GM18498 (cell line): Measurements from ENCODE around the gene POFUT2.

Experiments used
- ATAC-seq: cut with Tn5 transposase; IDR thresholded peaks from one replicate; pipeline ENCODE4 v1.9.1; 2021; ENCODE audit warnings: mild to moderate bottlenecking, moderate library complexity; ENCODE audit not compliant: unreplicated experiment

The POFUT2 gene

GRCh38 chr21:45299864-45300785 lies 12.4 kb upstream of the POFUT2 start:
- no peak for ATAC-seq

- ATAC-seq, result no peak
Observed at GRCh38 chr21:45299026-45299863, 11.6 kb upstream of the POFUT2 start.

GRCh38 chr21:45297869-45298268 lies 10.2 kb upstream of the POFUT2 start:
- ATAC-seq, result no peak

GRCh38 chr21:45297329-45297728 lies 9.6 kb upstream of the POFUT2 start:
- no peak for ATAC-seq

DNA sequence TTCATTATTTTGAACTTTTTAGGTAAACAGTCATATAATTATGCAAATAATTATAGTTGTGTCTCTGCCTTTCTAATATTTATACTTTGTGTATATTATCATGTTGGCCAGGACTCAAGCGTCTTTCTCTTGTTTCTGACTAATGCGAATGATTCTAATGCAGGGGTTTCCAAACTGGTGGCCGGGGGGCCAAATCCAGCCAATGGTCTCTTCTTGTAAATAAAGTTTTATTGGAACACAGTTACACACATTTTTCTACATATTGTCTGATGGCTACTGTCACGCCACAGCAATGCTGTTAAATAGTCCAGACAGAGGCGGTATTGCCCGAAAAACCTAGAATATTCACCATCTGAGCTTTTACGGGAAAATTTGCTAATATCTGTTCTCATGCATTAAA lies 8.9 kb upstream of the POFUT2 start:
- ATAC-seq, result no peak

DNA sequence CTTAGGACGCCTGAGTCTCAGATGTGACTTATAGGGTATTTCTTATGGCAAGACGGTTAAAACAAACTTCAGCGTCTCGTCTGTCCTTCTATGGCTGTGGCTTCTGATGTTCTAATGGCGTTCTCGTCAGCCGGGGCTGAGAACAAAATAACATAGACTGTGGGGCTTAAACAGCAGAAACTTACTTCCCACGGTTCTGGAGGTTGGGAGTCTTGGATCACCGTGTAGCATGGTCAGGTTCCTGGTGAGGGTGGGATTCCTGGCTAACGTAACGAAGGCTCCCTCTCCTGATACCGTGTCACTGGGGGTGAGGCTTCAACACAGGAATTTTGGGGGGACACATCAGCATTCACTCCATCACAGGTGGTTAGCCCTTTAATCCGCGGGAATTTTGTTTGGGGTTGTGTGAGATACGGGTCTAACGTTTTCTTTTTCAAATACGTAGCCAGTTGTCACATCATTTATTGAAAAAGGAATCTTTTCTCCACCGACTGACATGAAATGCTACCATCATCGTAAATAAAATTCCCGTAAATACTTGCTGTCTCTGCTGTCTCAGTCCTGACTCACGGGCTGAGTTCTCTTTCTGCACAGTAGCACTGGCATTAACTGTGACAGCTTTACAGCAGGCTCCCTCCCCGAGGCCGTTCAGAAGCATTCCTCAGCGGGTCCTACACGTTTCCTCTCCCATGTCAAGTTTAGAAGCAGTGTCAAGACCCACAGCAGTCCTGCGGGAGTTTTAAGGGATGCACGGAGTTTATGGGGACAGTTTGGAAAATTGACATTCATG lies 8.1 kb upstream of the POFUT2 start:
- ATAC-seq, result no peak

DNA sequence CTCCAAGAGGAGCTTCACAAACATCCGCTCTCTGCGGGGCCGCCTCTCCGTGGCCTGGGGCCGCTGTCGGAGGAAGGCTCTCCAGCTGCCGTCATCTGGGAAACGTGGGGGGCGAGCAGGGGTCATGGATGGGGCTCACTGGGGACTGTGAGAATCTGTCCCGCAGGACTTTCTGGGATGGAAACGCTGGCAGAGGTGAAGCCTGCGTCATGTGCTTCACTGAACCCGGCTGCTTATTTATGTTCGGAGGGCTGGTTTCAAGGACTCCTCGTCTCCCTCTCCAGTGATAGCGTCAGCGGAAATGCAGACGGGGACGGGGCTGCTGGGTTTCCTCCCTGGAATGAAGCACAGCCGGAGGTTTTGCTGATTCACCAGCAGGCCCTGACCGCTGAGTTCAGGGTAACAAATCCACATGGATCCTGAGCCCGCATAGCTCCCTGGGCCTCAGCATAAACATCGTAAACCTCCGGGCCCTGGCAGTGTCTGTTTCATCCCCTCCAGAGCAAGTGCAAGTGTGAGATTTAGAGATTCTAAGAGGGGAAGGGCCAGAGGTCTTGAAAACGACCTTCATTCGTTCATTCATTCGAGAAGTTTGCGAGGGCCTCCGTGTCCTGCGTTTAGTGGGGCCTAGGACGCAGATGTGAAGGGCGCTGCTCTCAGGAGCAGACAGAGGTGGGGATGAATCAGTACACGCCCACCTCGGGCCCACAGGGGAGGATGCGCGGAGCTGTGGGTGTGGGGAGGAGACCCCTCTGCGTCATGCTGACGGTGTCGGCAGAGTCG lies 7.0 kb upstream of the POFUT2 start:
- ATAC-seq, result no peak

- ATAC-seq, result no peak
Observed at GRCh38 chr21:45293726-45294401, 6.2 kb upstream of the POFUT2 start.

- no peak for ATAC-seq
Observed at GRCh38 chr21:45293220-45293725, 5.6 kb upstream of the POFUT2 start.

GRCh38 chr21:45292399-45293219 lies 4.9 kb upstream of the POFUT2 start:
- ATAC-seq, result no peak

DNA sequence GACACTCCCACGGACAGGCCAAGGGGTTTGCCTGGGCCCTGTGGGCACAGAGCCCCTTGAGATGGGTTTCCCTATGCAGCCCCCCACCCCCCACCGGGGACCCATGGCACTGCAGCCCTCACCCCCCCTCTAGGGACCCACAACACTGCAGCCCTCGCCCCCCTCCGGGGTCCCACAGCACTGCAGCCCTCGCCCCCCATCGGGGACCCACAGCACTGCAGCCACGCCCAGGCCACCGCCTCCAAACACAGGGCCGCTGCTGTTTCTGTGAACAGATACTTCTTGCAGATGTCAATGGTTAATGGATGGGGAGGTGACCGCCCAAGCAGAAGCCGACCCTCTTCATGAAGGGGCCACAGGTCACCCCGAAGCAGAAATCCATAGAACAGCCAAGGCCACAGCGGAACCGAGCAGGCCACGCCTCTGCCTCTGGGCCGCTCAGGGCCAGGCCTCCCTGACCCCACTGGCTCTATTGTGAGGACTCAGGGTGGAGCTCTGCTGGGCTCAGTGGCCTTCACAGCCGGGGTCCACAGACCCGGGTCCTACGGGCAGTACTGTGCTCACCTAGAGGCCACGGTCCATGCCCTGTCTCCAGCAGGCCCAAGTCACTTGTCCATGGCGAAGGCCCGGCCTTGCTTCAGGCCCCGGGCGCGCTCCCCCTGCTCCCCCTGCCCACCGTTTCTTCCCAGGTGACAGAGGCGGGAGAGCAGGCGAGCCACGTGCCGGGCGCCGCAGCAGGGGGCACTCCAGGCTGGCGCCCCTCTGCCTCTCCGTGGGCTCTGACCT lies 4.1 kb upstream of the POFUT2 start:
- no peak for ATAC-seq

GRCh38 chr21:45290948-45291612 lies 3.4 kb upstream of the POFUT2 start:
- no peak for ATAC-seq

DNA sequence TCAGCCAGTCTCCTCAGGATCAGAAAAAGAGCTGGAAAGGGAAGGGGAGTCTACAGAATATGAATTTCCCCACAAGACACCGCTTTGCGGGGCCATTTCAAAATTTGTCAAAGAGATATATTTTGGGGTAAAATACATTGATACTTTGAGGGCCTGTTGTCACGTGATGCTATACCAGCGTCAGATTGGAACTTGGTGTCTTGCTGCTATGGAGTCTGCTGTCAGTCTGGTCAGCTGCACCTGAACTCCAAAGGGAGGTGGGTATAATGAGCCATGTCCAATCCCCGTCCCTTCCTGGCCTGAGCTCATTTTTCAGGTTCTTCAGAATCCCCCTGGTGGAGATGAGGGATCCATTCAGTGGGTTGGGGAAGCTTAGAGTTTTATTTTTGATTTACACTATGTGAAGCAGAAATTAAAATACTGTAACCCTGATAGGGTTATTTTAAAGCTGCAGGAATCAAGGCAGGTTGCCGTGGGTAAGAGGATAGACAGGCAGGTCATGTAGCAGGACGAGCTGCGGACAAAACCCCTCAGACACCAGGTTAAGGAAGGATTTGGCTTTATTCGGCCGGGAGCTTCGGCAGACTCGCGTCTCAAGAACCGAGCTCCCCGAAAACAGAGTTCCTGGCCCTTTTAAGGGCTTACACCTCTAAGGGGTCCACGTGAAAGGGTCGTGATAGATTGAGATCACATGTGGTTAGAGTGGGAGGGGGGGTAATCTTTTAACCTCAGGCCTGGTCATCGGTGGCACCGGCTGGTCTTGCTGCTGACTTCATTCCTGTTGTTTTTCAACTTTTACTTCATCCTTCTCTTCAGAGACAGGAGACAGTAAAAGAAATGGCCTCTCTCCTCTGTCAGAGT lies 2.2 kb upstream of the POFUT2 start:
- ATAC-seq, result no peak

- no peak for ATAC-seq
Observed at GRCh38 chr21:45289134-45289533, 1.4 kb upstream of the POFUT2 start.

DNA sequence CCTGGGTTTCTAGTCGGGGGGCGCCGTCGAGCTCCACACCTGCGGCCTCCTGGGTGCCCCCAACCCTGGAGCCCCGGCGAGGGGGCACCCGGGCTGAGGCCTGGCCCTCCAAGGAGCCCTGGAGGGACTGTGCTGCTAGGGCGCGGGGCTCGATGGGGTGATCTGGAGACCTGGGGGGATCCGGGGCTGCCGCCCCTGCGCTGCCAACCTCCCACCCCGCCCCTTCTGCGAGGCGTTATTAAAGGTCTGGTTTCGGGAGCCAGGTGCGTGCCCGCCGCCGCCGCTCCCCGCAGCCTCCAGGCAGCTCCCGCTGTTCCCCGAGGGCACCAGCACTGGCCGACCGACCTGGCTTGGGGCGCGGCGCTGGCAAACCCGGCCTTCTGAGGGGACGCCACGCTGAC lies 746 bp upstream of the POFUT2 start:
- ATAC-seq, result no peak

DNA sequence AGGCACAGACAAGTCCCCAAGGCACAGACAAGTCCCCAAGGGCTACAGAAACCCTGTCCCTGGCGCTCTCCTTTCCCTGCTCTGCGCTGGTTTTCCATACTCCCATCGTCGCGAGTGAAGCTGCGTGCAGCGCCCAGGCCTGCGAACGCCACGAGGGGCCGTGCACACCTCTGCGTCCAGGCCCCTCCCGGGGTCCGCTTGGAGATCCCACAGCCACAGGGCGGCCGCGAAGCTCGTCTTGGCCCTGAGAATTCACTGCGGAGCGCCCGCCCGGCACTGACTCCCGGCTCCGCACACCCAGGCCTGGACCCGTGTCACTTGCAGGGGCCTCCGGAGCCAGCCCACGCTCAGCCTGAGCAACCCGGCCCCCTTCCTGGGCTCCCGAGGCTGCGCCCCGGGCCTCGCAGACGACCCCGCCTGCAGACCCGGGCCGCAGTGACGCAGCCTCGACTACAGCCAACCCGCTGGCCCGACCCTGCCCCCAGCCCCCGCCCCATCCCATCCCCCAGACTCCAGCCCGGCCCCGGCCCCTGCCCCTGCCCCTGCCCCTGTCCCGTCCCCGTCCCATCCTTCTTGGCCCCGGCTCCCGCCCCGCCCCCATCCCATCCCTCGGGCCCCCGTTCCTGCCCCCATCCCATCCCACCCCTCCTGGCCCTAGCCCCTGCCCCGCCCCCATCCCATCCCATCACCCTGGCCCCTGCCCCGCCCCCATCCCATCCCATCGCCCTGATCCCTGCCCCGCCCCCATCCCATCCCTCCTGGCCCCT lies 841 bp downstream of the POFUT2 start:
- no peak for ATAC-seq
